ENCODE data around the gene GRHL1.

- TF ChIP-seq CTCF (optimal IDR thresholded peaks at IDR 0.05 in 1 of 3, IDR thresholded peaks at IDR 0.05 in 1 of 3, conservative IDR thresholded peaks at IDR 0.05 in 1 of 3; ENCODE audit: extremely low read depth in 1 of 3, insufficient read depth in 2 of 3, low read length in 3 of 3) (no peak), EZH2 (IDR thresholded peaks at IDR 0.05; ENCODE audit: low read length) (no peak)
These were observed 33.2 kb upstream of the GRHL1 start for GRCh38 chr2:9918275-9918674.
